ENCODE results near the gene SERINC2. TPM values are rescaled to one million over a fixed set of nuclear protein-coding genes. Genes with fewer than 3 reads are reported as not detected.

Gene SERINC2
- total and polyA plus RNA-seq, 4 donors = 4.9 to 66.4 (median 38.7) TPM

DNA sequence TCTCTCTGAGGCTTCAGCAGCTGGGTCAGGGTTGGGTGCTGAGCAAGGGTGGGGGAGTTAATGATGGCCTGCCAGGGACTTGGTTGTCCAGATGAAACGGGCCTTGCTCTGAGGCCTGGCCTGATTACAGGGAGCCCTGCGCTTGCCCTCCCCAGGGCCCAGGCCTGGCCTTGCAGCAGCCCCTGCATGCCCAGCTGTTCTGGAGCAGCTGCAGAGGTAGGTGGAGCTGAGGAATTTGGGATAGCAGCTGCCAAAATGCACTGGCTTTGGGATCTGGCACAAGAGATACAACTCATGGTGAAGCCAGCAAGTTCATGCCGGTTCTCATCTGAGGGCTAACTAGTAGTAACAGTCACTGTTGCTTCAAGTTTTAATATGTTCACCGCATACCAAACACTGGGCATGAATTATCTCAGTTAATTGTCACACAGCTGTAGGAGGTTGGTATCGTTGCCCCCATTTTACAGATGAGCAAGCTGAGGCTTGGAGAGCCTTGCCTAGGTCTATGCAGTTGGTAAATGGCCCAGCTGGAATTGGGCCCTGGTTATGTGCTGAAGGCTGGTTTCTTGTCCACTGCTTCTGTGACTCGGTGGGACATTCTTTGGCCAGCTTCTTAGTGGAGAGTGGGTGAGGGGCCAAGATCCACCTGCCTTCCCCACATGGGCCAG, 7.3 kb upstream of the SERINC2 start:
- WGBS = 97% methylated on average over 6 of the region's 6 CpGs
- Histone ChIP-seq H3K27ac (ENCODE audit: low read depth in 1 of 2, low read length in 2 of 2) (no peak overlapping the region), H3K4me1 (ENCODE audit: control insufficient read depth in 4 of 4, insufficient read depth in 4 of 4, low read length in 3 of 4) (no peaks in the 10 kb centered on the region), H3K36me3 (ENCODE audit: control insufficient read depth in 4 of 4, insufficient read depth in 3 of 4, low read depth in 1 of 4, low read length in 3 of 4) (no peaks in the 10 kb centered on the region), H3K27me3 (ENCODE audit: control insufficient read depth in 4 of 4, insufficient read depth in 4 of 4, low read length in 3 of 4) (no peaks in the 10 kb centered on the region), H3K4me3 (ENCODE audit: low read depth in 1 of 3, low read length in 3 of 3) (no peak overlapping the region), H3K9ac (ENCODE audit: low read depth in 1 of 2, low read length in 2 of 2) (no peak overlapping the region), H3K9me3 (ENCODE audit: control insufficient read depth in 4 of 4, low read length in 3 of 4) (no peaks in the 10 kb centered on the region)
- TF ChIP-seq HNF4A (conservative IDR thresholded peaks at IDR 0.05) (no peak), HNF4G (IDR thresholded peaks at IDR 0.05) (no peak), YY1 (IDR thresholded peaks at IDR 0.05) (no peak), JUND (IDR thresholded peaks at IDR 0.05) (no peak), RXRA (IDR thresholded peaks at IDR 0.05) (no peak), RAD21 (IDR thresholded peaks at IDR 0.05) (no peak), TAF1 (conservative IDR thresholded peaks at IDR 0.05) (no peak), GABPA (IDR thresholded peaks at IDR 0.05 in 1 of 2, conservative IDR thresholded peaks at IDR 0.05 in 1 of 2) (no peak), SP1 (IDR thresholded peaks at IDR 0.05) (no peak), FOXA2 (IDR thresholded peaks at IDR 0.05) (no peak), NR2F2 (IDR thresholded peaks at IDR 0.05) (no peak), FOXA1 (IDR thresholded peaks at IDR 0.05) (no peak), ATF3 (IDR thresholded peaks at IDR 0.05) (no peak)
- TF ChIP-seq, protein P1, sequence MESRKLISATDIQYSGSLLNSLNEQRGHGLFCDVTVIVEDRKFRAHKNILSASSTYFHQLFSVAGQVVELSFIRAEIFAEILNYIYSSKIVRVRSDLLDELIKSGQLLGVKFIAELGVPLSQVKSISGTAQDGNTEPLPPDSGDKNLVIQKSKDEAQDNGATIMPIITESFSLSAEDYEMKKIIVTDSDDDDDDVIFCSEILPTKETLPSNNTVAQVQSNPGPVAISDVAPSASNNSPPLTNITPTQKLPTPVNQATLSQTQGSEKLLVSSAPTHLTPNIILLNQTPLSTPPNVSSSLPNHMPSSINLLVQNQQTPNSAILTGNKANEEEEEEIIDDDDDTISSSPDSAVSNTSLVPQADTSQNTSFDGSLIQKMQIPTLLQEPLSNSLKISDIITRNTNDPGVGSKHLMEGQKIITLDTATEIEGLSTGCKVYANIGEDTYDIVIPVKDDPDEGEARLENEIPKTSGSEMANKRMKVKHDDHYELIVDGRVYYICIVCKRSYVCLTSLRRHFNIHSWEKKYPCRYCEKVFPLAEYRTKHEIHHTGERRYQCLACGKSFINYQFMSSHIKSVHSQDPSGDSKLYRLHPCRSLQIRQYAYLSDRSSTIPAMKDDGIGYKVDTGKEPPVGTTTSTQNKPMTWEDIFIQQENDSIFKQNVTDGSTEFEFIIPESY (IDR thresholded peaks at IDR 0.05) = no peak
- TF ChIP-seq, protein P2, sequence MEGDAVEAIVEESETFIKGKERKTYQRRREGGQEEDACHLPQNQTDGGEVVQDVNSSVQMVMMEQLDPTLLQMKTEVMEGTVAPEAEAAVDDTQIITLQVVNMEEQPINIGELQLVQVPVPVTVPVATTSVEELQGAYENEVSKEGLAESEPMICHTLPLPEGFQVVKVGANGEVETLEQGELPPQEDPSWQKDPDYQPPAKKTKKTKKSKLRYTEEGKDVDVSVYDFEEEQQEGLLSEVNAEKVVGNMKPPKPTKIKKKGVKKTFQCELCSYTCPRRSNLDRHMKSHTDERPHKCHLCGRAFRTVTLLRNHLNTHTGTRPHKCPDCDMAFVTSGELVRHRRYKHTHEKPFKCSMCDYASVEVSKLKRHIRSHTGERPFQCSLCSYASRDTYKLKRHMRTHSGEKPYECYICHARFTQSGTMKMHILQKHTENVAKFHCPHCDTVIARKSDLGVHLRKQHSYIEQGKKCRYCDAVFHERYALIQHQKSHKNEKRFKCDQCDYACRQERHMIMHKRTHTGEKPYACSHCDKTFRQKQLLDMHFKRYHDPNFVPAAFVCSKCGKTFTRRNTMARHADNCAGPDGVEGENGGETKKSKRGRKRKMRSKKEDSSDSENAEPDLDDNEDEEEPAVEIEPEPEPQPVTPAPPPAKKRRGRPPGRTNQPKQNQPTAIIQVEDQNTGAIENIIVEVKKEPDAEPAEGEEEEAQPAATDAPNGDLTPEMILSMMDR (IDR thresholded peaks at IDR 0.05; ENCODE audit: low read depth, low read length, missing input control) = no peak
- TF ChIP-seq, protein P3, sequence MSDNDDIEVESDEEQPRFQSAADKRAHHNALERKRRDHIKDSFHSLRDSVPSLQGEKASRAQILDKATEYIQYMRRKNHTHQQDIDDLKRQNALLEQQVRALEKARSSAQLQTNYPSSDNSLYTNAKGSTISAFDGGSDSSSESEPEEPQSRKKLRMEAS (IDR thresholded peaks at IDR 0.05) = no peak
- TF ChIP-seq, protein P4, sequence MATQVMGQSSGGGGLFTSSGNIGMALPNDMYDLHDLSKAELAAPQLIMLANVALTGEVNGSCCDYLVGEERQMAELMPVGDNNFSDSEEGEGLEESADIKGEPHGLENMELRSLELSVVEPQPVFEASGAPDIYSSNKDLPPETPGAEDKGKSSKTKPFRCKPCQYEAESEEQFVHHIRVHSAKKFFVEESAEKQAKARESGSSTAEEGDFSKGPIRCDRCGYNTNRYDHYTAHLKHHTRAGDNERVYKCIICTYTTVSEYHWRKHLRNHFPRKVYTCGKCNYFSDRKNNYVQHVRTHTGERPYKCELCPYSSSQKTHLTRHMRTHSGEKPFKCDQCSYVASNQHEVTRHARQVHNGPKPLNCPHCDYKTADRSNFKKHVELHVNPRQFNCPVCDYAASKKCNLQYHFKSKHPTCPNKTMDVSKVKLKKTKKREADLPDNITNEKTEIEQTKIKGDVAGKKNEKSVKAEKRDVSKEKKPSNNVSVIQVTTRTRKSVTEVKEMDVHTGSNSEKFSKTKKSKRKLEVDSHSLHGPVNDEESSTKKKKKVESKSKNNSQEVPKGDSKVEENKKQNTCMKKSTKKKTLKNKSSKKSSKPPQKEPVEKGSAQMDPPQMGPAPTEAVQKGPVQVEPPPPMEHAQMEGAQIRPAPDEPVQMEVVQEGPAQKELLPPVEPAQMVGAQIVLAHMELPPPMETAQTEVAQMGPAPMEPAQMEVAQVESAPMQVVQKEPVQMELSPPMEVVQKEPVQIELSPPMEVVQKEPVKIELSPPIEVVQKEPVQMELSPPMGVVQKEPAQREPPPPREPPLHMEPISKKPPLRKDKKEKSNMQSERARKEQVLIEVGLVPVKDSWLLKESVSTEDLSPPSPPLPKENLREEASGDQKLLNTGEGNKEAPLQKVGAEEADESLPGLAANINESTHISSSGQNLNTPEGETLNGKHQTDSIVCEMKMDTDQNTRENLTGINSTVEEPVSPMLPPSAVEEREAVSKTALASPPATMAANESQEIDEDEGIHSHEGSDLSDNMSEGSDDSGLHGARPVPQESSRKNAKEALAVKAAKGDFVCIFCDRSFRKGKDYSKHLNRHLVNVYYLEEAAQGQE (IDR thresholded peaks at IDR 0.05) = no peak
- DNase-seq (ENCODE audit: low spot score) = no peak

Data from liver (tissue), 9 donors.